Gastroesophageal sphincter (tissue), 4 donors: ENCODE measurements around the gene TSPAN15. TPM values are rescaled to one million over a fixed set of nuclear protein-coding genes. Genes with fewer than 3 reads are reported as not detected.

ENCODE experiments used
- ATAC-seq: fragments of 150-250 bp; one replicate; pipeline ENCODE4 v1.9.1; 2016; ENCODE audit warnings: mild to moderate bottlenecking, moderate library complexity
- H3K27ac ChIP-seq, 4 donors: fragments of 200-600 bp; sonication (generic) in 3 of 4; 1 replicate in 3 of 4; 2 replicates in 1 of 4; pipeline ENCODE4 v1.5.1; 2016 to 2019
- H3K27me3 ChIP-seq: fragments of 200-600 bp; sonication (generic); one replicate; pipeline ENCODE4 v1.5.1; 2019
- H3K36me3 ChIP-seq, 2 donors: fragments of 200-600 bp; sonication (generic); one replicate each; pipeline ENCODE4 v1.5.1; 2019; ENCODE audit warnings: control low read depth in 1 of 2
- H3K4me1 ChIP-seq, 3 donors: fragments of 200-600 bp; sonication (generic); 1 replicate in 2 of 3; 2 replicates in 1 of 3; pipeline ENCODE4 v1.5.1; 2016 to 2019; ENCODE audit warnings: control low read depth in 2 of 3
- H3K4me3 ChIP-seq, 2 donors: fragments of 200-600 bp; sonication (generic); one replicate each; pipeline ENCODE4 v1.5.1; 2019; ENCODE audit warnings: mild to moderate bottlenecking in 1 of 2, moderate library complexity in 1 of 2
- H3K9me3 ChIP-seq, 3 donors: fragments of 200-600 bp; sonication (generic); one replicate each; pipeline ENCODE4 v1.5.1; 2017 to 2019; ENCODE audit warnings: control low read depth in 2 of 3
- EP300 ChIP-seq: sonication (generic); formaldehyde crosslinking; IDR thresholded peaks from one replicate; pipeline ENCODE4 v1.6.1; 2017; ENCODE audit warnings: antibody characterized with exemption, mild to moderate bottlenecking
- POLR2A ChIP-seq, 2 donors: fragments of 450-650 bp; IDR thresholded peaks; one replicate each; pipeline ENCODE4 v1.6.1; 2017; ENCODE audit warnings: antibody characterized with exemption in 2 of 2, mild to moderate bottlenecking in 2 of 2, moderate library complexity in 1 of 2
- POLR2AphosphoS5 ChIP-seq: sonication (generic); formaldehyde crosslinking; IDR thresholded peaks from one replicate; pipeline ENCODE4 v1.6.1; 2017; ENCODE audit warnings: antibody characterized with exemption
- WGBS, 2 donors: methylation state at CpG; one replicate each; pipeline ENCODE4 v1.1.5; 2018; ENCODE audit warnings: low coverage in 1 of 2; 5-methylcytosine and 5-hydroxymethylcytosine counted together
- total RNA-seq, 4 donors: library from RNA; depleted of rRNA; stranded (reverse); fragments of >200 nt; gene quantifications; one replicate each; pipeline ENCODE4 v1.1.0, GENCODE V29; 2016
- TF ChIP-seq, protein P1 (sequence below), 4 experiments: fragments of 200-600 bp in 2 of 4; fragments of 450-650 bp in 2 of 4; sonication (generic) in 1 of 4; IDR thresholded peaks; one replicate each; pipeline ENCODE4 v1.5.1; 2017 to 2019; ENCODE audit warnings: antibody characterized with exemption in 4 of 4, mild to moderate bottlenecking in 2 of 4, moderate library complexity in 2 of 4

TSPAN15 gene
- total RNA-seq, 4 donors from 2014 or later: 51.9 to 66.7 (median 58.1) TPM

DNA sequence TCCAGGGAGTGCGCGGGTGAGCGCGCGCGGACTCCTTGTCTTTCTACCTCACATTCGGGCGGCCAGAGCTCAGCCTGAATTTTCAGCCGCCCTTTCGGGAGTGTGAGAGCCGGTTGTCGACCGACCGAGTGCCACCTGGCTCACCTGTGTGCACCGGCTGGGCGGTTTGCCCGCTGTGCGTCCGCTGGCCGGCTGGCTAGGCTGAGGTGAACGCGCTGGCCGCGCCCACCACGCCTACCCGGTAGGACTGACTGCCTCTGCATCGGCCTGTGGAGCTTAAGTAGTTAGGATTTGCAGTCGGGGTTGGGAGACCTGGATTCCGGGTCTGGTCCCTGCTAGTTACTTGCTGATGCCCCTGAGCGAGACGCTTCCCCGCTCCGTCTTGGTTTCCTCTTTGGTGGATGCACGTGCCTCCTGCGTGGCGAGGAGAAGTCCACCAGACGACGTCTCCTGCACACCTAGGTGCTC is 553 bp downstream of the TSPAN15 start:
- Histone ChIP-seq H3K9me3 (no peaks in the 10 kb centered on the region), H3K4me3 (peak overlapping the region; percentile 63 to 81), H3K27ac (peak overlapping the region; percentile 73 to 90 (median 88)), H3K36me3 (peaks cover 0 to 6% of the 10 kb centered on the region in 2 donors), H3K4me1 (peaks cover 0 to 89% (median 4%) of the 10 kb centered on the region in 3 donors), H3K27me3 (no peaks in the 10 kb centered on the region)
- peak; percentile 23 for ATAC-seq
- WGBS, 2 donors: 0% methylated on average over 3 of the region's 38 CpGs; no CpG with 5 or more reads in 1 of the 2 donors
- TF ChIP-seq POLR2AphosphoS5: no peak
- TF ChIP-seq, protein P1, sequence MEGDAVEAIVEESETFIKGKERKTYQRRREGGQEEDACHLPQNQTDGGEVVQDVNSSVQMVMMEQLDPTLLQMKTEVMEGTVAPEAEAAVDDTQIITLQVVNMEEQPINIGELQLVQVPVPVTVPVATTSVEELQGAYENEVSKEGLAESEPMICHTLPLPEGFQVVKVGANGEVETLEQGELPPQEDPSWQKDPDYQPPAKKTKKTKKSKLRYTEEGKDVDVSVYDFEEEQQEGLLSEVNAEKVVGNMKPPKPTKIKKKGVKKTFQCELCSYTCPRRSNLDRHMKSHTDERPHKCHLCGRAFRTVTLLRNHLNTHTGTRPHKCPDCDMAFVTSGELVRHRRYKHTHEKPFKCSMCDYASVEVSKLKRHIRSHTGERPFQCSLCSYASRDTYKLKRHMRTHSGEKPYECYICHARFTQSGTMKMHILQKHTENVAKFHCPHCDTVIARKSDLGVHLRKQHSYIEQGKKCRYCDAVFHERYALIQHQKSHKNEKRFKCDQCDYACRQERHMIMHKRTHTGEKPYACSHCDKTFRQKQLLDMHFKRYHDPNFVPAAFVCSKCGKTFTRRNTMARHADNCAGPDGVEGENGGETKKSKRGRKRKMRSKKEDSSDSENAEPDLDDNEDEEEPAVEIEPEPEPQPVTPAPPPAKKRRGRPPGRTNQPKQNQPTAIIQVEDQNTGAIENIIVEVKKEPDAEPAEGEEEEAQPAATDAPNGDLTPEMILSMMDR (IDR thresholded peaks at IDR 0.05): no peak
- no peak for TF ChIP-seq EP300
- TF ChIP-seq POLR2A (IDR thresholded peaks at IDR 0.05): no peak

DNA sequence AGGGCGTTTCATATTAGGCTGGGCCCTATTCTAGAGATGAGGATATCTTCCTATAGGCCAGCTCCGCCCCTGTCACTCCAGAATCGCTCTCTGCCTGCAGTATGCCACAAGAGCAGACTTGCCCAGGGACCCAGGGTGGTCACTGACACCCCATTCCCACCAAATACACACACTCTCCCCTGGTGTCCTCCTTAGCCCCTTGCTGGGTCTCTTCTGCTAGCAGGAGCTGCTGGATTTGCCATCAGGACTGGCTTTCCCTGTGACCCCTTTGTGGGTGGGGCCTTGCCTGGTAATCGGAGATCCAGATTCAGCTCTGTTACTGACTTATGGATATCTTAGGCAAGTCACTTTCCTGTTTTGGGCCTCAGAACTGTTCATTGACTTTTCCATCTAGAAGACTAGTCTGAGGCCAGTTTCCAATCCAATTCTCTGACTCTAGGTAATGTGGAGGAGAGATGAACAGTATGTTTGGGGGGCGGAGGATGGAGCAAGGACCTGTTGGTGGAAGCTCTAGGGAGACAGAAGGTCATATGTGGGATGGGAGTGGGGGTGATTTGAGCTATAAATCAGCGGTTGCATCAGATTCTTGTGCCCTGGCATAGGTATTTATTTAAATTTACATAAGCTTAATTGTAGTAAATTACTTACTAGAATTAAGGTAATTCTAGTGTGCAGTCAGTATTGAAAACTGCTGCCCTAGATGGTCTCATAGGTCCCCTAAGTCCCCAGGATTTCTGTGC is 1.6 kb downstream of the TSPAN15 start:
- peaks cover 0 to 92% (median 3%) of the 10 kb centered on the region in 3 donors for H3K4me1 ChIP-seq
- H3K4me3 ChIP-seq: peak overlapping the region in 1 of 2 donors; percentile 81
- ATAC-seq: no peak
- no peak for TF ChIP-seq POLR2A (IDR thresholded peaks at IDR 0.05)
- TF ChIP-seq POLR2AphosphoS5: no peak
- TF ChIP-seq, protein P1 (IDR thresholded peaks at IDR 0.05): no peak
- no peak for TF ChIP-seq EP300
- H3K36me3 ChIP-seq: peaks cover 0 to 11% of the 10 kb centered on the region in 2 donors
- no peaks in the 10 kb centered on the region for H3K27me3 ChIP-seq
- no peaks in the 10 kb centered on the region for H3K9me3 ChIP-seq
- WGBS, 2 donors: 67 to 74% methylated on average over 3 to 4 of the region's 6 CpGs
- peak overlapping the region; percentile 8 to 90 (median 84) for H3K27ac ChIP-seq

DNA sequence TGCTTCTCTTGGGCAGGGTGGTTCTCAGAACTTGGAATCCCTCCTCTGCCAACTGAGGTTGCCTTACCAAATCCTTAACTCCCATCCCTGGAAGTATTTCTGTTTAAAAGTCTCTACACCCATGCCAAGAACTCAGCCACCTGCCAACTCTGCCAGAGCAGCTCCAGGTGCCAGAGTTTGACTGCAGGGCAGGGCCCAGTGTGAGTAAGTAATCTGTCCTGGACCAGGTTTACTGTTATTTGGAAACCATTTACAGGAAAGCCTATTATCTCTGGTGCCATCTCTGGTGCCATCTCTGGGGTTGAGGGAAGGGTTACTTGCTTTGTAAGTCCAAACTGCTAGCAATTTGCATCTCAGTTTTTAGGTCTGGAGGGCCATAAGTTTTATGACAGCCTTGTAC is 2.5 kb downstream of the TSPAN15 start:
- ATAC-seq: no peak
- no peaks in the 10 kb centered on the region for H3K27me3 ChIP-seq
- no peaks in the 10 kb centered on the region for H3K9me3 ChIP-seq
- peak overlapping the region; percentile 8 to 90 (median 84) for H3K27ac ChIP-seq
- H3K4me1 ChIP-seq: peaks cover 0 to 93% (median 10%) of the 10 kb centered on the region in 3 donors
- H3K36me3 ChIP-seq: peaks cover 0 to 11% of the 10 kb centered on the region in 2 donors
- TF ChIP-seq, protein P1 (IDR thresholded peaks at IDR 0.05): no peak
- TF ChIP-seq POLR2AphosphoS5: peak; percentile 41
- no peak overlapping the region for H3K4me3 ChIP-seq

DNA sequence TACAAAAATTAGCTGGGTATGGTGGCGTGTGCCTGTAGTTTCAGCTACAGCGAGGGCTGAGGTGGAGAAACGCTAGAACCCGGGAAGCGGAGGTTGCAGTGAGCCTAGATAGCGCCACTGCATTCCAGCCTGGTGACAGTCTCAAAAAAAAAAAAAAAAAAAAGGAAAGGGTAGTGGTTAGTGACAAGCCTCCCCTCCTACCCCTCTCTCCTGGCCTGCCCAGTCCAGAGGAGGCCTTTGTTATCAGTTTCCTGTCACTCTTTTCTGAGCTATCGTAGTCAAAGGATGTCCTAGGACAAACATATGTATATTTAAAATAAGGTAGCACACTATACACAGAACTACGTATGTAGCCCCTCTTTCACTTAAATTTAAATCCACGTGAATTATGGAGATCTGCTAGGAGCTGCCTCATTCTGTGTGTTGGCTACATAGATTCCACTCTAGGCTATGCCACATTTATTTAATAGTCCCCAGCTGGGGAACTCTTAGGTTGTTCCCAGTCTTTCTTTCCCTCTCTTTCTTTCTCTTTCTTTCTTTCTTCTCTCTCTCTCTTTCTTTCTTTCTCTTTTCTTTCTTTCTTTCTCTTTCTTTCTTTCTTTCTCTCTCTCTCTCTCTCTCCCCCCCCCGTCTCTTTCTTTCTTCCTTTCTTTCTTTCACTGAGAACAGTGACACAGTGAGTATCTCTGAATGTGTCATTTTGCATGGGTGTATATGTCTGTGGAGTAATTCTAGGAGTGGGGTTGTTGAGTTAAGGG is 3.9 kb downstream of the TSPAN15 start:
- no peak for ATAC-seq
- Histone ChIP-seq H3K27ac (peak overlapping the region in 2 of 4 donors; percentile 89 to 90), H3K27me3 (no peaks in the 10 kb centered on the region), H3K9me3 (no peaks in the 10 kb centered on the region), H3K4me3 (no peak overlapping the region), H3K36me3 (peaks cover 0 to 11% of the 10 kb centered on the region in 2 donors), H3K4me1 (peaks cover 0 to 93% (median 15%) of the 10 kb centered on the region in 3 donors)
- TF ChIP-seq POLR2A (IDR thresholded peaks at IDR 0.05) (no peak), POLR2AphosphoS5 (no peak), EP300 (no peak)
- TF ChIP-seq, protein P1 (IDR thresholded peaks at IDR 0.05): no peak
- 53 to 64% methylated on average over 8 to 9 of the region's 10 CpGs for WGBS, 2 donors
